Activated naive CD4-positive, alpha-beta T cell treated with anti-CD3 and anti-CD28 coated beads, Interleukin-2, amount 10 ng/mL, durations not matched to agents 7 days and 5 days (primary cell): ENCODE data around the gene NXPH4.

ENCODE experiments used
- CTCF ChIA-PET: fragments of 350-600 bp; sonication (Branson Sonifier 250); formaldehyde crosslinking; loops from one replicate; lab custom pipeline; 2021; ENCODE audit warnings: antibody characterized with exemption; lab: Charles Lee
- DNase-seq: peaks from one replicate; pipeline ENCODE4 v3.0.0-alpha.2; 2020
- H3K27ac Mint-ChIP-seq: one replicate; pipeline ENCODE4 v1.8.0; 2021; ENCODE audit warnings: mild to moderate bottlenecking, moderate library complexity, mixed read lengths
- H3K27me3 Mint-ChIP-seq: one replicate; pipeline ENCODE4 v1.8.0; 2021; ENCODE audit warnings: mild to moderate bottlenecking, mixed read lengths
- H3K36me3 Mint-ChIP-seq: one replicate; pipeline ENCODE4 v1.8.0; 2021; ENCODE audit warnings: mixed read lengths
- H3K4me1 Mint-ChIP-seq: one replicate; pipeline ENCODE4 v1.8.0; 2021; ENCODE audit warnings: mixed read lengths
- H3K4me3 Mint-ChIP-seq: one replicate; pipeline ENCODE4 v1.8.0; 2021; ENCODE audit warnings: mild to moderate bottlenecking, moderate library complexity, mixed read lengths
- H3K9me3 Mint-ChIP-seq: one replicate; pipeline ENCODE4 v1.8.0; 2021; ENCODE audit warnings: mixed read lengths

NXPH4 gene

GRCh38 chr12:57202321-57202720, 14.3 kb upstream of the NXPH4 start:
- no peak overlapping the region for H3K27ac Mint-ChIP-seq
- no peaks in the 10 kb centered on the region for H3K9me3 Mint-ChIP-seq
- H3K36me3 Mint-ChIP-seq: no peaks in the 10 kb centered on the region
- no peaks in the 10 kb centered on the region for H3K27me3 Mint-ChIP-seq
- no peak for DNase-seq
- no peak overlapping the region for H3K4me3 Mint-ChIP-seq
- H3K4me1 Mint-ChIP-seq: no peaks in the 10 kb centered on the region
- CTCF ChIA-PET: interaction anchor here (1.4 kb wide), 1 partner anchor 12 kb away, joined by 4 read pairs; no protein-coding TSS in a partner anchor

GRCh38 chr12:57203201-57203600, 13.4 kb upstream of the NXPH4 start:
- CTCF ChIA-PET: interaction anchor here (1.4 kb wide), 1 partner anchor 11 kb away, joined by 4 read pairs; no protein-coding TSS in a partner anchor
- Mint-ChIP-seq H3K4me3 (no peak overlapping the region), H3K4me1 (no peaks in the 10 kb centered on the region), H3K9me3 (no peaks in the 10 kb centered on the region), H3K36me3 (no peaks in the 10 kb centered on the region), H3K27ac (no peak overlapping the region), H3K27me3 (no peaks in the 10 kb centered on the region)
- no peak for DNase-seq

- H3K4me1 Mint-ChIP-seq: no peaks in the 10 kb centered on the region
- DNase-seq: no peak
- H3K27ac Mint-ChIP-seq: no peak overlapping the region
- H3K9me3 Mint-ChIP-seq: no peaks in the 10 kb centered on the region
- H3K36me3 Mint-ChIP-seq: no peaks in the 10 kb centered on the region
- H3K27me3 Mint-ChIP-seq: no peaks in the 10 kb centered on the region
- CTCF ChIA-PET: no interaction called here
- no peak overlapping the region for H3K4me3 Mint-ChIP-seq
Observed at GRCh38 chr12:57203791-57204190, 12.8 kb upstream of the NXPH4 start.

- H3K36me3 Mint-ChIP-seq: no peaks in the 10 kb centered on the region
- no peaks in the 10 kb centered on the region for H3K9me3 Mint-ChIP-seq
- H3K4me3 Mint-ChIP-seq: no peak overlapping the region
- CTCF ChIA-PET: no interaction called here
- no peaks in the 10 kb centered on the region for H3K4me1 Mint-ChIP-seq
- no peaks in the 10 kb centered on the region for H3K27me3 Mint-ChIP-seq
- DNase-seq: no peak
- no peak overlapping the region for H3K27ac Mint-ChIP-seq
Observed at GRCh38 chr12:57204454-57204853, 12.1 kb upstream of the NXPH4 start.

DNA sequence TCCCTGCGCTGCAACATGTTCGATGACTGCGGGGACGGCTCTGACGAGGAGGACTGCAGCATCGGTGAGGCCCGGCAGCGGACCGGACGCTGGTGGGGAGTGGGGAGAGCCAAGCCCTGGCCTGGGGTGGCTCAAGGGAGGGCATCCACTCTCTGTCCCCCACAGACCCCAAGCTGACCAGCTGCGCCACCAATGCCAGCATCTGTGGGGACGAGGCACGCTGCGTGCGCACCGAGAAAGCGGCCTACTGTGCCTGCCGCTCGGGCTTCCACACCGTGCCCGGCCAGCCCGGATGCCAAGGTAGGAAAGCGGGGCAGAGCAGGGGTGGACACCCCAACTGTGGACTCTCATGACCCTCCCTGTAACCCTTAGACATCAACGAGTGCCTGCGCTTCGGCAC, 11.4 kb upstream of the NXPH4 start:
- no peak overlapping the region for H3K27ac Mint-ChIP-seq

GRCh38 chr12:57205931-57206330, 10.7 kb upstream of the NXPH4 start:
- H3K36me3 Mint-ChIP-seq: no peaks in the 10 kb centered on the region
- no peak overlapping the region for H3K4me3 Mint-ChIP-seq
- H3K27me3 Mint-ChIP-seq: peaks cover 4% of the 10 kb centered on the region
- no peak for DNase-seq
- H3K9me3 Mint-ChIP-seq: no peaks in the 10 kb centered on the region
- H3K4me1 Mint-ChIP-seq: no peaks in the 10 kb centered on the region
- CTCF ChIA-PET: interaction anchor here (0.6 to 1.0 kb wide), 2 partner anchors 8 to 37 kb away, joined by 3 read pairs; no protein-coding TSS in a partner anchor
- no peak overlapping the region for H3K27ac Mint-ChIP-seq

More for the DNA sequence above, 11.4 kb upstream of the NXPH4 start:
- no peaks in the 10 kb centered on the region for H3K27me3 Mint-ChIP-seq
- H3K36me3 Mint-ChIP-seq: no peaks in the 10 kb centered on the region
- CTCF ChIA-PET: interaction anchor here (0.6 kb wide), 1 partner anchor 9 kb away, joined by 3 read pairs; no protein-coding TSS in a partner anchor
- no peaks in the 10 kb centered on the region for H3K9me3 Mint-ChIP-seq
- no peaks in the 10 kb centered on the region for H3K4me1 Mint-ChIP-seq
- no peak overlapping the region for H3K4me3 Mint-ChIP-seq
- no peak for DNase-seq

GRCh38 chr12:57207731-57208630, 8.6 kb upstream of the NXPH4 start:
- CTCF ChIA-PET: interaction anchor here (0.9 to 1.4 kb wide), 2 partner anchors 32 to 35 kb away, joined by 4 to 5 read pairs; no protein-coding TSS in a partner anchor
- no peaks in the 10 kb centered on the region for H3K9me3 Mint-ChIP-seq
- H3K4me3 Mint-ChIP-seq: no peak overlapping the region
- H3K27me3 Mint-ChIP-seq: peaks cover 13% of the 10 kb centered on the region
- H3K4me1 Mint-ChIP-seq: peaks cover 3% of the 10 kb centered on the region
- no peak for DNase-seq
- no peaks in the 10 kb centered on the region for H3K36me3 Mint-ChIP-seq
- no peak overlapping the region for H3K27ac Mint-ChIP-seq

DNA sequence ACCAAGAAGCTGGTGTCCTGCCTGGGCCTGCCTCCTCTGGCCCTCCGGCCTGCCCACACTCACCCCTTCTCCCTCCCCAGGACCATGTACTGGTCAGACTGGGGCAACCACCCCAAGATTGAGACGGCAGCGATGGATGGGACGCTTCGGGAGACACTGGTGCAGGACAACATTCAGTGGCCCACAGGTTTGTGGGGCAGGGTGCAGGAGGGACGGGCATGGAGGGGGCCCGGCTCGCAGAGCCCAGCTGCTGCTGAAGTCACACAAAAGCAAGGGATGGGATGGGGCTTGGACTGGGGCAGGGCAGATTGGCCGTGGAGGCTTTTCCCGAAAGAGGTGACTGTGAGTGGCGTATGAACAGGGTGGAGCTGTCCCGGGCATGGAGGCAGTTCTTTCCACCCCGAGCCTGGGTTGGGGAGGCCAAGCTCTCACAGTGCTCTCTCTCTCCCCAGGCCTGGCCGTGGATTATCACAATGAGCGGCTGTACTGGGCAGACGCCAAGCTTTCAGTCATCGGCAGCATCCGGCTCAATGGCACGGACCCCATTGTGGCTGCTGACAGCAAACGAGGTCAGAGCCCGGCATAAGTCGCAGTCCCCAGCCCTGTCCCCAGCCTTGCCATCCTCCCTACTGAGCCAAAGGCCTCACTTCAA, 7.8 kb upstream of the NXPH4 start:
- CTCF ChIA-PET: interaction anchor here (0.9 to 1.4 kb wide), 2 partner anchors 32 to 34 kb away, joined by 4 to 5 read pairs; no protein-coding TSS in a partner anchor
- H3K9me3 Mint-ChIP-seq: no peaks in the 10 kb centered on the region
- H3K4me1 Mint-ChIP-seq: peaks cover 9% of the 10 kb centered on the region
- peaks cover 20% of the 10 kb centered on the region for H3K27me3 Mint-ChIP-seq
- H3K36me3 Mint-ChIP-seq: no peaks in the 10 kb centered on the region
- DNase-seq: no peak
- no peak overlapping the region for H3K4me3 Mint-ChIP-seq
- no peak overlapping the region for H3K27ac Mint-ChIP-seq

- Mint-ChIP-seq H3K27ac (no peak overlapping the region), H3K4me3 (no peak overlapping the region), H3K9me3 (no peaks in the 10 kb centered on the region), H3K36me3 (no peaks in the 10 kb centered on the region), H3K27me3 (peaks cover 32% of the 10 kb centered on the region), H3K4me1 (peaks cover 20% of the 10 kb centered on the region)
- CTCF ChIA-PET: interaction anchor here (10.5 kb wide), 1 partner anchor 32 kb away, joined by 318 read pairs; a partner anchor contains a TSS
- no peak for DNase-seq
Observed at GRCh38 chr12:57209916-57210315, 6.7 kb upstream of the NXPH4 start.

DNA sequence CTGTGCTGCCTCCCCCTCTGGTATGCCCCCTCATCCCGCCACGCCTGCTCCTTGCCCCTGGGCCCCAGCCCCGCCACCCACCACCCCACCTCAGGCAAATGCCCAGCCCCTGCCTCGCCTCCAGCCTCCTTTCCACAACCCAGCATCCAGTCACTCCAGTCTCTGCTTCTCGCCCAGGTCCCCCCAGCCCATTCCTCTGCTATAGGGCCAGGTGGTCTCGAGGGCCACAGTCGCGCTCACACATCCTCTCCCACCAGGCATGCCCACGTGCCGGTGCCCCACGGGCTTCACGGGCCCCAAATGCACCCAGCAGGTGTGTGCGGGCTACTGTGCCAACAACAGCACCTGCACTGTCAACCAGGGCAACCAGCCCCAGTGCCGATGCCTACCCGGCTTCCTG, 6.1 kb upstream of the NXPH4 start:
- H3K9me3 Mint-ChIP-seq: no peaks in the 10 kb centered on the region
- H3K4me3 Mint-ChIP-seq: no peak overlapping the region
- CTCF ChIA-PET: interaction anchor here (10.5 kb wide), 1 partner anchor 31 kb away, joined by 318 read pairs; a partner anchor contains a TSS

GRCh38 chr12:57210926-57211692, 5.5 kb upstream of the NXPH4 start:
- H3K4me1 Mint-ChIP-seq: peaks cover 31% of the 10 kb centered on the region
- H3K36me3 Mint-ChIP-seq: no peaks in the 10 kb centered on the region
- DNase-seq: no peak
- no peak overlapping the region for H3K27ac Mint-ChIP-seq
- CTCF ChIA-PET: interaction anchor here (10.5 kb wide), 1 partner anchor 31 kb away, joined by 318 read pairs; a partner anchor contains a TSS
- H3K27me3 Mint-ChIP-seq: peaks cover 44% of the 10 kb centered on the region
- no peak overlapping the region for H3K4me3 Mint-ChIP-seq
- H3K9me3 Mint-ChIP-seq: no peaks in the 10 kb centered on the region

More for the DNA sequence above, 6.1 kb upstream of the NXPH4 start:
- Mint-ChIP-seq H3K27ac (no peak overlapping the region), H3K27me3 (peaks cover 37% of the 10 kb centered on the region), H3K36me3 (no peaks in the 10 kb centered on the region), H3K4me1 (peaks cover 24% of the 10 kb centered on the region)
- no peak for DNase-seq

GRCh38 chr12:57211791-57212700, 4.5 kb upstream of the NXPH4 start:
- Mint-ChIP-seq H3K36me3 (no peaks in the 10 kb centered on the region), H3K4me1 (peaks cover 31% of the 10 kb centered on the region), H3K27me3 (peaks cover 51% of the 10 kb centered on the region), H3K9me3 (no peaks in the 10 kb centered on the region), H3K4me3 (no peak overlapping the region), H3K27ac (no peak overlapping the region)
- no peak for DNase-seq
- CTCF ChIA-PET: interaction anchor here (2.4 to 10.5 kb wide), 4 partner anchors 16 to 246 kb away, joined by 10 to 318 read pairs (median 68); partner anchors contain the start of genes GLI1, SHMT2 and STAC3

GRCh38 chr12:57212701-57213057, 3.9 kb upstream of the NXPH4 start:
- no peaks in the 10 kb centered on the region for H3K9me3 Mint-ChIP-seq
- peaks cover 36% of the 10 kb centered on the region for H3K4me1 Mint-ChIP-seq
- peaks cover 57% of the 10 kb centered on the region for H3K27me3 Mint-ChIP-seq
- no peak overlapping the region for H3K4me3 Mint-ChIP-seq
- DNase-seq: no peak
- no peak overlapping the region for H3K27ac Mint-ChIP-seq
- no peaks in the 10 kb centered on the region for H3K36me3 Mint-ChIP-seq
- CTCF ChIA-PET: interaction anchor here (0.7 to 10.5 kb wide), 8 partner anchors 15 to 246 kb away, joined by 3 to 318 read pairs (median 13); partner anchors contain the start of genes GLI1, SHMT2 and STAC3
